GM12878 (cell line): ENCODE data around the gene PPDPF. TPM values are rescaled to one million over a fixed set of nuclear protein-coding genes. Genes with fewer than 3 reads are reported as not detected.

ENCODE experiments used
- ATAC-seq: fragments of 200-7000 bp; cut with Tn5 transposase; 3 replicates; pipeline ENCODE4 v1.9.1; 2020; ENCODE audit warnings: mild to moderate bottlenecking, moderate library complexity
- BruUV-seq: library from RNA; stranded (reverse); fragments of 400-500 nt; replicated peaks from 2 replicates; lab custom pipeline; 2021; lab: Mats Ljungman, UMichigan
- CTCF ChIA-PET: fragments of 300-600 bp; sonication (Branson Sonifier 250); formaldehyde crosslinking; extraction: SDS; loops from one replicate; lab custom pipeline; 2021; ENCODE audit warnings: inconsistent platforms; lab: Yijun Ruan, JAX
- POLR2A ChIA-PET: fragments of 350-600 bp; formaldehyde crosslinking; extraction: SDS; loops from one replicate; lab custom pipeline; 2021; ENCODE audit warnings: inconsistent platforms; lab: Charles Lee
- RAD21 ChIA-PET: fragments of 300-600 bp; sonication (Branson Sonifier 250); formaldehyde crosslinking; loops from one replicate; lab custom pipeline; 2023; ENCODE audit warnings: antibody characterized with exemption; ENCODE audit not compliant: unreplicated experiment; lab: Charles Lee
- SMC1A ChIA-PET: fragments of 300-600 bp; sonication (Branson Sonifier 250); formaldehyde crosslinking; loops from one replicate; lab custom pipeline; 2023; ENCODE audit not compliant: unreplicated experiment, uncharacterized antibody; lab: Charles Lee
- DNase-seq: peaks from one replicate; pipeline ENCODE4 v3.0.0-alpha.2; 2011; ENCODE audit warnings: low read depth, low spot score
- FAIRE-seq: peaks from 3 replicates; lab custom pipeline; 2011; peaks lifted over from hg19 to GRCh38; lab: Jason Lieb, UNC
- H2AFZ ChIP-seq: 2 replicates; pipeline ENCODE4 v1.6.0; 2011; ENCODE audit warnings: low read depth, low read length, control low read depth; ENCODE audit not compliant: control insufficient read depth
- H3K27ac ChIP-seq: 2 replicates; pipeline ENCODE4 v1.5.1; 2011; ENCODE audit warnings: control low read depth; ENCODE audit not compliant: control insufficient read depth, insufficient read depth
- H3K27me3 ChIP-seq, 2 experiments: replicated peaks in 1 of 2; 2 replicates each; pipeline versions ENCODE4 v1.6.0 to v1.6.1; 2011; ENCODE audit warnings: low read length in 1 of 2; ENCODE audit not compliant: control insufficient read depth in 2 of 2, insufficient read depth in 2 of 2
- H3K36me3 ChIP-seq, 2 experiments: 2 replicates each; pipeline ENCODE4 v1.5.1; 2011; ENCODE audit warnings: low read length in 1 of 2; ENCODE audit not compliant: control insufficient read depth in 2 of 2, insufficient read depth in 2 of 2
- H3K4me1 ChIP-seq: 2 replicates; pipeline ENCODE4 v1.6.1; 2011; ENCODE audit warnings: mild to moderate bottlenecking, low read length, moderate library complexity, mixed read lengths; ENCODE audit not compliant: control insufficient read depth, insufficient read depth
- H3K4me2 ChIP-seq: 2 replicates; pipeline ENCODE4 v1.6.0; 2011; ENCODE audit warnings: control low read depth; ENCODE audit not compliant: control insufficient read depth, insufficient read depth
- H3K4me3 ChIP-seq: fragments of 200-600 bp; sonication (generic); 2 replicates; pipeline ENCODE4 v1.5.1; 2016
- H3K79me2 ChIP-seq: 2 replicates; pipeline ENCODE4 v1.6.0; 2011; ENCODE audit warnings: low read length; ENCODE audit not compliant: control insufficient read depth, insufficient read depth
- H3K9ac ChIP-seq: 2 replicates; pipeline ENCODE4 v1.8.0; 2011; ENCODE audit warnings: low read length, control low read depth, mixed read lengths; ENCODE audit not compliant: control insufficient read depth, insufficient read depth
- H3K9me3 ChIP-seq: replicated peaks from 3 replicates; pipeline ENCODE4 v1.5.1; 2011; ENCODE audit warnings: mild to moderate bottlenecking, low read length; ENCODE audit not compliant: control insufficient read depth, insufficient read depth
- H4K20me1 ChIP-seq: 2 replicates; pipeline ENCODE4 v1.6.0; 2011; ENCODE audit not compliant: control insufficient read depth, insufficient read depth
- ASH2L ChIP-seq: fragments of 300-600, 200-600 bp; sonication (generic); IDR thresholded peaks from 2 replicates; pipeline ENCODE4 v1.6.1; 2017; ENCODE audit warnings: low read depth, mild to moderate bottlenecking, borderline replicate concordance
- BHLHE40 ChIP-seq, 2 experiments: fragments of 450-650 bp in 1 of 2; IDR thresholded peaks; 2 replicates each; pipeline ENCODE4 v1.6.1; 2011 to 2017; ENCODE audit warnings: low read depth in 2 of 2, borderline replicate concordance in 1 of 2, improper control_type of control experiment in 1 of 2, low read length in 1 of 2, mild to moderate bottlenecking in 1 of 2
- CREB1 ChIP-seq: IDR thresholded peaks from 2 replicates; pipeline ENCODE4 v1.6.1; 2012; ENCODE audit warnings: low read depth, mild to moderate bottlenecking, inconsistent platforms
- IKZF1 ChIP-seq: fragments of 450-650 bp; conservative IDR thresholded peaks from 2 replicates; pipeline ENCODE4 v1.6.1; 2017; ENCODE audit warnings: antibody characterized with exemption, mild to moderate bottlenecking
- KAT2A ChIP-seq: conservative IDR thresholded peaks from 2 replicates; pipeline ENCODE4 v1.6.1; 2011; ENCODE audit warnings: low read depth, low read length; ENCODE audit not compliant: control insufficient read depth
- MXI1 ChIP-seq: fragments of 150-350 bp; IDR thresholded peaks from 2 replicates; pipeline ENCODE4 v1.6.1; 2011; ENCODE audit warnings: low read depth, mild to moderate bottlenecking, inconsistent platforms, low read length, improper control_type of control experiment
- NFXL1 ChIP-seq: fragments of 450-650 bp; IDR thresholded peaks from 2 replicates; pipeline ENCODE4 v1.6.1; 2017; ENCODE audit warnings: antibody characterized with exemption, mild to moderate bottlenecking, borderline replicate concordance
- NR2C1 ChIP-seq: fragments of 450-650 bp; IDR thresholded peaks from 2 replicates; pipeline ENCODE4 v1.6.1; 2017; ENCODE audit warnings: antibody characterized with exemption, mild to moderate bottlenecking, moderate library complexity
- PAX8 ChIP-seq: fragments of 450-650 bp; IDR thresholded peaks from 2 replicates; pipeline ENCODE4 v1.6.1; 2017; ENCODE audit warnings: mild to moderate bottlenecking, moderate library complexity
- POLR2AphosphoS2 ChIP-seq: IDR thresholded peaks from 2 replicates; pipeline ENCODE4 v1.6.1; 2011; ENCODE audit warnings: low read depth, mild to moderate bottlenecking, low read length, improper control_type of control experiment, moderate library complexity
- POLR2AphosphoS5 ChIP-seq: IDR thresholded peaks from 2 replicates; pipeline ENCODE4 v1.6.1; 2011; ENCODE audit warnings: mild to moderate bottlenecking, low read length, inconsistent platforms
- SMAD1 ChIP-seq: fragments of 450-650 bp; IDR thresholded peaks from 2 replicates; pipeline ENCODE4 v1.6.1; 2018; ENCODE audit warnings: mild to moderate bottlenecking, low read depth; ENCODE audit not compliant: partially characterized antibody
- SMC3 ChIP-seq: IDR thresholded peaks from 2 replicates; pipeline ENCODE4 v1.6.1; 2011; ENCODE audit warnings: low read length, improper control_type of control experiment, borderline replicate concordance
- TCF12 ChIP-seq: IDR thresholded peaks from 2 replicates; pipeline ENCODE4 v1.6.1; 2011; ENCODE audit warnings: low read depth, mild to moderate bottlenecking, low read length
- WGBS: methylation state at CpG from one replicate; pipeline ENCODE4 v1.1.6; 2016; ENCODE audit warnings: low lambda C conversion rate; ENCODE audit not compliant: insufficient replicate concordance, insufficient coverage; ENCODE audit errors: missing lambda C conversion rate; 5-methylcytosine and 5-hydroxymethylcytosine counted together
- in situ Hi-C: fragments of 300-500 bp; cut with MboI; formaldehyde crosslinking; loops from 9 replicates; pipeline ENCODE4 v1.14.3; 2018; ENCODE audit warnings: mixed read lengths
- intact Hi-C: fragments of 100-400 bp; cut with micrococcal nuclease; formaldehyde crosslinking; loops from one replicate; pipeline ENCODE4 v1.14.2; 2022; ENCODE audit not compliant: unreplicated experiment
- polyA plus RNA-seq, 11 experiments: library from polyadenylated mRNA; depleted of rRNA in 4 of 11; unstranded in 6 of 11; stranded (reverse) in 5 of 11; fragments of >200 nt; fragmentation: Nextera tagmentation in 4 of 11; fragmentation: Illumina TruSeq in 1 of 11; extraction: Ambion mirVana in 4 of 11; extraction: Trizol in 1 of 11; gene quantifications; 1 replicate in 1 of 11; 2 replicates in 10 of 11; pipeline versions ENCODE4 v1.2.1 to v1.2.3, GENCODE V29; 2011 to 2016; ENCODE audit warnings: inconsistent platforms in 2 of 11, missing spikeins in 2 of 11, low read depth in 1 of 11
- total RNA-seq, 4 experiments: library from RNA; depleted of rRNA in 3 of 4; stranded (reverse); fragments of >200 nt in 3 of 4; fragmentation: Illumina TruSeq in 1 of 4; extraction: Trizol in 1 of 4; gene quantifications; 2 replicates each; pipeline versions ENCODE4 v1.2.1 to v1.2.3, GENCODE V29; 2013 to 2021
- TF ChIP-seq, protein P1 (sequence below): fragments of 450-650 bp; IDR thresholded peaks from 2 replicates; pipeline ENCODE4 v1.6.1; 2018; ENCODE audit warnings: borderline replicate concordance, mild to moderate bottlenecking; ENCODE audit not compliant: partially characterized antibody
- TF ChIP-seq, protein P2 (sequence below): fragments of 450-650 bp; IDR thresholded peaks from 2 replicates; pipeline ENCODE4 v1.6.1; 2017; ENCODE audit warnings: mild to moderate bottlenecking, moderate library complexity

Gene PPDPF
- total and polyA plus RNA-seq, 10 of the 15 experiments (the other 5 are each of a cell fraction or from before 2014, with no cell fraction given): 0.32 to 154 (median 22.8) TPM

DNA sequence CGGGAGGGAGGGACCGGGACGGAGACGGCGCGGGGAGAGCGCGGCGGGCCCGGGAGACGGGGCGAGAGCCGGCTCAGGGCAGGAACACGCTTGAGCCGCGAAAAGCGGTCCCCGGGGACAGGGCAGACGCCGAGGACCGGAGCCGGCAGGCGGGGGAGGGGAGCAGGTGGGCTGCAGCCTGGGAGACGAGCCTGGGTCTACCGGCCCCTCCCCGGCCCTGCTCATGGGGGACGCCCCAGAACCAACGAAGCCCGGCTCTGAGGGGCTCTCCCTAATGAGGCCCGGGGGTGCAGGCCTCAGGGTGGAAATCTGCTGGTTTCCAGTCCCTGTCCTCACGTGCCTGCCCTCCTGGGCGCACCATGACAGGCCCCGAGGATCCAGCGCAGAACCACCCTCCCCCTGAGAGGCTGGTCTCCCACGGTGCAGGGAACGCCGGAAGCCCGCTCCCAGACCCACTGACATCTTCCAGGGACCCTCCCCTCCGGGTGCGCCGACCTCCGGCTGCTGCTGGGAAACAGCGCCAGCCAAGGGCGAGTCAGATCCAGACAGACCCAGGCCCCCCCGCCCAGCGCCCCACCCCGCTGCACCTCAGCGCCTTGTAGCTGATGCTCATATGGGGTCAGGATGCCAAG lies 21.1 kb upstream of the PPDPF start (continued):
- TF ChIP-seq SMC3 (no peak), NFXL1 (no peak), BHLHE40 (IDR thresholded peaks at IDR 0.05; ENCODE audit: borderline replicate concordance in 1 of 2, low read depth in 2 of 2, low read length in 1 of 2) (peak; percentile 53 to 84; a peak in 3 of 4 replicates), POLR2AphosphoS5 (no peak), IKZF1 (peak; percentile 23; the same call in 1 of the 2 replicates)
- TF ChIP-seq, protein P1, sequence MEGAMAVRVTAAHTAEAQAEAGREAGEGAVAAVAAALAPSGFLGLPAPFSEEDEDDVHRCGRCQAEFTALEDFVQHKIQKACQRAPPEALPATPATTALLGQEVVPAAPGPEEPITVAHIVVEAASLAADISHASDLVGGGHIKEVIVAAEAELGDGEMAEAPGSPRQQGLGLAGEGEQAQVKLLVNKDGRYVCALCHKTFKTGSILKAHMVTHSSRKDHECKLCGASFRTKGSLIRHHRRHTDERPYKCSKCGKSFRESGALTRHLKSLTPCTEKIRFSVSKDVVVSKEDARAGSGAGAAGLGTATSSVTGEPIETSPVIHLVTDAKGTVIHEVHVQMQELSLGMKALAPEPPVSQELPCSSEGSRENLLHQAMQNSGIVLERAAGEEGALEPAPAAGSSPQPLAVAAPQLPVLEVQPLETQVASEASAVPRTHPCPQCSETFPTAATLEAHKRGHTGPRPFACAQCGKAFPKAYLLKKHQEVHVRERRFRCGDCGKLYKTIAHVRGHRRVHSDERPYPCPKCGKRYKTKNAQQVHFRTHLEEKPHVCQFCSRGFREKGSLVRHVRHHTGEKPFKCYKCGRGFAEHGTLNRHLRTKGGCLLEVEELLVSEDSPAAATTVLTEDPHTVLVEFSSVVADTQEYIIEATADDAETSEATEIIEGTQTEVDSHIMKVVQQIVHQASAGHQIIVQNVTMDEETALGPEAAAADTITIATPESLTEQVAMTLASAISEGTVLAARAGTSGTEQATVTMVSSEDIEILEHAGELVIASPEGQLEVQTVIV: no peak

DNA sequence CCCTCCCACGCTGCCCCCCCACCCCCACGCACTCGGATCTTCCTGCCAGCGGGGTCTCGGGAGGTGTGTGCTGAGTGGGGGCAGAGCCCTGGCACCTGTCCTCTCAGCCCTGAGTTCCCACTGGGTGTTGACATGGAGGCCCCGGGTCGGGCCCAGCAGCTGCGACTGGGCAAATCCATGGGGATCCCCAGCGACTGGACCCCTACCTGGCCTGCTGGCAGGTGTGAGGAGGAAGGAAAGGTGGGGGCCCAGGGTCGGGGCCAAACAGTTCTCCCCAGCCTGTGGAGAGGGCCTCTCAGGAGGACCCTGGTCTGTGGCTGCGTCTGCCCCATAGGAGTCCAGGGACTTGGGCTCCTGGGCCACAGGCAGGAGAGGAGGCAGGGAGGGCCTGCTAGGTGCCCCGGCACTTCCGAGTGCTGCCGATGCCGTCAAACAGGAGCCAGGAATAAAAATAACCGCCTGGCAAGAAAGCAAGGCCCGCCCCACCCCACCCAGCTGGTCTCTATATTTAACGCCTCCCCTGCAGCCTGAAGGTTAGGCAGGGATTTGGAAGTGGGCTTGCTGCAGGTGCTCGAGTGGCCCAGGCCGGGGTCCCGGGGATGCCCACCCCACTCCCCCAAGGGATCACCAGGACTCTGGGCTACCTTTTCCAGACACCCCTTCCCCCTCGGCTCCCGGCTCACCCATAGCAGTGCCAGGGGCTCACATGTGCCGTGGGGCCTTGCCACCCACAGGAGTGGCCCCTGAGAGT lies 20.2 kb upstream of the PPDPF start:
- FAIRE-seq: no peak
- Histone ChIP-seq H3K36me3 (no peaks in the 10 kb centered on the region), H3K4me3 (no peak overlapping the region), H3K27me3 (peaks cover 1 to 4% of the 10 kb centered on the region in 2 experiments; a peak in 3 of 4 replicates), H3K4me2 (no peak overlapping the region), H3K4me1 (no peaks in the 10 kb centered on the region), H3K27ac (no peak overlapping the region), H3K9me3 (no peaks in the 10 kb centered on the region; the same call in 2 of the 3 replicates), H2AFZ (no peak overlapping the region), H4K20me1 (no peaks in the 10 kb centered on the region), H3K79me2 (no peaks in the 10 kb centered on the region), H3K9ac (no peak overlapping the region)
- WGBS: 59% methylated on average over 20 of the region's 24 CpGs
- BruUV-seq: no TSS peak
- intact Hi-C loops: no loop called here
- POLR2A ChIA-PET: no interaction called here
- no peak for ATAC-seq
- RAD21 ChIA-PET: interaction anchor here (0.6 kb wide), 1 partner anchor 406 kb away, joined by 3 read pairs; no protein-coding TSS in a partner anchor
- in situ Hi-C loops: no loop called here
- DNase-seq: no peak
- SMC1A ChIA-PET: no interaction called here
- CTCF ChIA-PET: no interaction called here
- TF ChIP-seq, protein P2, sequence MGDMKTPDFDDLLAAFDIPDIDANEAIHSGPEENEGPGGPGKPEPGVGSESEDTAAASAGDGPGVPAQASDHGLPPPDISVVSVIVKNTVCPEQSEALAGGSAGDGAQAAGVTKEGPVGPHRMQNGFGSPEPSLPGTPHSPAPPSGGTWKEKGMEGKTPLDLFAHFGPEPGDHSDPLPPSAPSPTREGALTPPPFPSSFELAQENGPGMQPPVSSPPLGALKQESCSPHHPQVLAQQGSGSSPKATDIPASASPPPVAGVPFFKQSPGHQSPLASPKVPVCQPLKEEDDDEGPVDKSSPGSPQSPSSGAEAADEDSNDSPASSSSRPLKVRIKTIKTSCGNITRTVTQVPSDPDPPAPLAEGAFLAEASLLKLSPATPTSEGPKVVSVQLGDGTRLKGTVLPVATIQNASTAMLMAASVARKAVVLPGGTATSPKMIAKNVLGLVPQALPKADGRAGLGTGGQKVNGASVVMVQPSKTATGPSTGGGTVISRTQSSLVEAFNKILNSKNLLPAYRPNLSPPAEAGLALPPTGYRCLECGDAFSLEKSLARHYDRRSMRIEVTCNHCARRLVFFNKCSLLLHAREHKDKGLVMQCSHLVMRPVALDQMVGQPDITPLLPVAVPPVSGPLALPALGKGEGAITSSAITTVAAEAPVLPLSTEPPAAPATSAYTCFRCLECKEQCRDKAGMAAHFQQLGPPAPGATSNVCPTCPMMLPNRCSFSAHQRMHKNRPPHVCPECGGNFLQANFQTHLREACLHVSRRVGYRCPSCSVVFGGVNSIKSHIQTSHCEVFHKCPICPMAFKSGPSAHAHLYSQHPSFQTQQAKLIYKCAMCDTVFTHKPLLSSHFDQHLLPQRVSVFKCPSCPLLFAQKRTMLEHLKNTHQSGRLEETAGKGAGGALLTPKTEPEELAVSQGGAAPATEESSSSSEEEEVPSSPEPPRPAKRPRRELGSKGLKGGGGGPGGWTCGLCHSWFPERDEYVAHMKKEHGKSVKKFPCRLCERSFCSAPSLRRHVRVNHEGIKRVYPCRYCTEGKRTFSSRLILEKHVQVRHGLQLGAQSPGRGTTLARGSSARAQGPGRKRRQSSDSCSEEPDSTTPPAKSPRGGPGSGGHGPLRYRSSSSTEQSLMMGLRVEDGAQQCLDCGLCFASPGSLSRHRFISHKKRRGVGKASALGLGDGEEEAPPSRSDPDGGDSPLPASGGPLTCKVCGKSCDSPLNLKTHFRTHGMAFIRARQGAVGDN: no peak
- TF ChIP-seq KAT2A (no peak), TCF12 (no peak), POLR2AphosphoS2 (no peak), NR2C1 (no peak), ASH2L (no peak), MXI1 (no peak), SMAD1 (no peak), CREB1 (no peak), PAX8 (no peak)
